ENCODE measurements around the gene RSPH6A.

DNA sequence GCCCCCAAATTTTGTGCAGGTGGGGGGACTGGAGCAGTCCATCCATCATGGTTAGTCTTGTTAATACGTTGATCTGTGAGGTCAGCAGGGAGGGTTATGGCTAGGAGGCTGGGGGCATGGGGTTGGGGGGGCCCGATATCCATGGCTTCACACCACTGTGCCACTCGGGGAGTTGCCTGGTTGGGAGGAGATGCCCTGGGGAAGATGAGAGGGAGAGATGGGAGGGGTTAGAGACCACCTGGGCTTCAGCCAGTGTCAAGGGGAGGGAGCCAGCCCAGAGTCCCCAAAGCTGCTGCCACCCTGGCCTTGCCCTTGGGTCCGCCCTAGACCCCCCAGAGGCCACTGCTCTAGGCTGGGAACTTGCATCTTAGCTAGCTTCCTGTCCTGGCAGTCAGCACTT lies 31.0 kb downstream of the RSPH6A start:
- TF ChIP-seq, protein P1, sequence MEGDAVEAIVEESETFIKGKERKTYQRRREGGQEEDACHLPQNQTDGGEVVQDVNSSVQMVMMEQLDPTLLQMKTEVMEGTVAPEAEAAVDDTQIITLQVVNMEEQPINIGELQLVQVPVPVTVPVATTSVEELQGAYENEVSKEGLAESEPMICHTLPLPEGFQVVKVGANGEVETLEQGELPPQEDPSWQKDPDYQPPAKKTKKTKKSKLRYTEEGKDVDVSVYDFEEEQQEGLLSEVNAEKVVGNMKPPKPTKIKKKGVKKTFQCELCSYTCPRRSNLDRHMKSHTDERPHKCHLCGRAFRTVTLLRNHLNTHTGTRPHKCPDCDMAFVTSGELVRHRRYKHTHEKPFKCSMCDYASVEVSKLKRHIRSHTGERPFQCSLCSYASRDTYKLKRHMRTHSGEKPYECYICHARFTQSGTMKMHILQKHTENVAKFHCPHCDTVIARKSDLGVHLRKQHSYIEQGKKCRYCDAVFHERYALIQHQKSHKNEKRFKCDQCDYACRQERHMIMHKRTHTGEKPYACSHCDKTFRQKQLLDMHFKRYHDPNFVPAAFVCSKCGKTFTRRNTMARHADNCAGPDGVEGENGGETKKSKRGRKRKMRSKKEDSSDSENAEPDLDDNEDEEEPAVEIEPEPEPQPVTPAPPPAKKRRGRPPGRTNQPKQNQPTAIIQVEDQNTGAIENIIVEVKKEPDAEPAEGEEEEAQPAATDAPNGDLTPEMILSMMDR (IDR thresholded peaks at IDR 0.05): no peak
- no peak for TF ChIP-seq SMC3 (IDR thresholded peaks at IDR 0.05; ENCODE audit: low read depth, low read length)
- no peak for TF ChIP-seq JUND (IDR thresholded peaks at IDR 0.05)
- TF ChIP-seq NRF1 (IDR thresholded peaks at IDR 0.05; ENCODE audit: low read depth, low read length): no peak
- TF ChIP-seq EZH2phosphoT487 (IDR thresholded peaks at IDR 0.05; ENCODE audit: borderline replicate concordance, low read depth): no peak
- TF ChIP-seq TAF1 (IDR thresholded peaks at IDR 0.05; ENCODE audit: borderline replicate concordance, low read depth, low read length): no peak
- TF ChIP-seq ELF1 (IDR thresholded peaks at IDR 0.05): no peak
- no peak for TF ChIP-seq NFIC (IDR thresholded peaks at IDR 0.05; ENCODE audit: borderline replicate concordance)
- TF ChIP-seq RCOR1 (IDR thresholded peaks at IDR 0.05; ENCODE audit: low read length): no peak
- no peak for TF ChIP-seq CHD2 (IDR thresholded peaks at IDR 0.05; ENCODE audit: low read length, partially characterized antibody)
- TF ChIP-seq, protein P2, sequence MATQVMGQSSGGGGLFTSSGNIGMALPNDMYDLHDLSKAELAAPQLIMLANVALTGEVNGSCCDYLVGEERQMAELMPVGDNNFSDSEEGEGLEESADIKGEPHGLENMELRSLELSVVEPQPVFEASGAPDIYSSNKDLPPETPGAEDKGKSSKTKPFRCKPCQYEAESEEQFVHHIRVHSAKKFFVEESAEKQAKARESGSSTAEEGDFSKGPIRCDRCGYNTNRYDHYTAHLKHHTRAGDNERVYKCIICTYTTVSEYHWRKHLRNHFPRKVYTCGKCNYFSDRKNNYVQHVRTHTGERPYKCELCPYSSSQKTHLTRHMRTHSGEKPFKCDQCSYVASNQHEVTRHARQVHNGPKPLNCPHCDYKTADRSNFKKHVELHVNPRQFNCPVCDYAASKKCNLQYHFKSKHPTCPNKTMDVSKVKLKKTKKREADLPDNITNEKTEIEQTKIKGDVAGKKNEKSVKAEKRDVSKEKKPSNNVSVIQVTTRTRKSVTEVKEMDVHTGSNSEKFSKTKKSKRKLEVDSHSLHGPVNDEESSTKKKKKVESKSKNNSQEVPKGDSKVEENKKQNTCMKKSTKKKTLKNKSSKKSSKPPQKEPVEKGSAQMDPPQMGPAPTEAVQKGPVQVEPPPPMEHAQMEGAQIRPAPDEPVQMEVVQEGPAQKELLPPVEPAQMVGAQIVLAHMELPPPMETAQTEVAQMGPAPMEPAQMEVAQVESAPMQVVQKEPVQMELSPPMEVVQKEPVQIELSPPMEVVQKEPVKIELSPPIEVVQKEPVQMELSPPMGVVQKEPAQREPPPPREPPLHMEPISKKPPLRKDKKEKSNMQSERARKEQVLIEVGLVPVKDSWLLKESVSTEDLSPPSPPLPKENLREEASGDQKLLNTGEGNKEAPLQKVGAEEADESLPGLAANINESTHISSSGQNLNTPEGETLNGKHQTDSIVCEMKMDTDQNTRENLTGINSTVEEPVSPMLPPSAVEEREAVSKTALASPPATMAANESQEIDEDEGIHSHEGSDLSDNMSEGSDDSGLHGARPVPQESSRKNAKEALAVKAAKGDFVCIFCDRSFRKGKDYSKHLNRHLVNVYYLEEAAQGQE (IDR thresholded peaks at IDR 0.05; ENCODE audit: low read depth, low read length): no peak
